ENCODE results near the gene CDH23. TPM values are rescaled to one million over a fixed set of nuclear protein-coding genes. Genes with fewer than 3 reads are reported as not detected.

CDH23 gene
- total and polyA plus RNA-seq, 2 experiments from 2014 or later = 0.30 to 1.5 TPM

DNA sequence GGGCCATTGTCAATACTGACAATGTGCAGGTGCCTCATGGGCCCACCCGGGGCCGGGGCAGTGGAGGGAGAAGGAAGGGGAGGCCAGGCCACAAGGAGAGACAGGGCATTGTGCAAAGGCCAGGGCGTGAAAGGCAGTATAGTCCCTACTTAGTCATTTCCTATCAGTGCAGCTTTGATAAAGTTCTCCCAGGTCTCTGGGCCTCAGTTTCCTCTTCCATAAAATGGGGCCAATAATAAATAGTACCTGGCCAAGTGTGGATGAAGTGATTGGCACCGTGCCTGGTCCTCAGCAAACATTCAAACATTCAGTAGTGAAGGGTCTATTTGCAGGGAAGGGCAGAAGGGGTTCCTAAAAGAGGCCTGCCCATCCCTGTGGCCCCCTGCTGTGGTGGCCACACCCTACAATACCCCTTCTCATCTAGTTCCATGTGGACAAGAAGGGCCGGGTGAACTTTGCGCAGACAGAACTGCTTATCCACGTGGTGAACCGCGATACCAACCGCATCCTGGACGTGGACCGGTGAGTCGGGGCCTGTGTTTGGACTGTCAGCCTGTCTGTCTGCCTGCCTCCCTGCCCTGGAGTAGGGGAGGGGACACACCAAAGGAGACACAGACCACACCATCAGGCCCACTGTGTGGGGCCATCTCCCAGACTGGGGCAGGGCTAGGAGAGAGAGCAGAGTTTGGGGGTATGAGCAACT, 413.5 kb downstream of the CDH23 start:
- TF ChIP-seq, protein P1, sequence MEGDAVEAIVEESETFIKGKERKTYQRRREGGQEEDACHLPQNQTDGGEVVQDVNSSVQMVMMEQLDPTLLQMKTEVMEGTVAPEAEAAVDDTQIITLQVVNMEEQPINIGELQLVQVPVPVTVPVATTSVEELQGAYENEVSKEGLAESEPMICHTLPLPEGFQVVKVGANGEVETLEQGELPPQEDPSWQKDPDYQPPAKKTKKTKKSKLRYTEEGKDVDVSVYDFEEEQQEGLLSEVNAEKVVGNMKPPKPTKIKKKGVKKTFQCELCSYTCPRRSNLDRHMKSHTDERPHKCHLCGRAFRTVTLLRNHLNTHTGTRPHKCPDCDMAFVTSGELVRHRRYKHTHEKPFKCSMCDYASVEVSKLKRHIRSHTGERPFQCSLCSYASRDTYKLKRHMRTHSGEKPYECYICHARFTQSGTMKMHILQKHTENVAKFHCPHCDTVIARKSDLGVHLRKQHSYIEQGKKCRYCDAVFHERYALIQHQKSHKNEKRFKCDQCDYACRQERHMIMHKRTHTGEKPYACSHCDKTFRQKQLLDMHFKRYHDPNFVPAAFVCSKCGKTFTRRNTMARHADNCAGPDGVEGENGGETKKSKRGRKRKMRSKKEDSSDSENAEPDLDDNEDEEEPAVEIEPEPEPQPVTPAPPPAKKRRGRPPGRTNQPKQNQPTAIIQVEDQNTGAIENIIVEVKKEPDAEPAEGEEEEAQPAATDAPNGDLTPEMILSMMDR (IDR thresholded peaks at IDR 0.05; ENCODE audit: poor library complexity) = no peak
- no peak for TF ChIP-seq EZH2 (IDR thresholded peaks at IDR 0.05; ENCODE audit: borderline replicate concordance)
- TF ChIP-seq EZH2phosphoT487 (IDR thresholded peaks at IDR 0.05; ENCODE audit: low read depth, severe bottlenecking, unreplicated experiment) = no peak
- H3K9me2 ChIP-seq (replicated peaks; ENCODE audit: insufficient read depth) = no peaks in the 10 kb centered on the region
- WGBS (ENCODE audit: low lambda C conversion rate, missing lambda C conversion rate) = 96% methylated on average over 13 of the region's 13 CpGs

DNA sequence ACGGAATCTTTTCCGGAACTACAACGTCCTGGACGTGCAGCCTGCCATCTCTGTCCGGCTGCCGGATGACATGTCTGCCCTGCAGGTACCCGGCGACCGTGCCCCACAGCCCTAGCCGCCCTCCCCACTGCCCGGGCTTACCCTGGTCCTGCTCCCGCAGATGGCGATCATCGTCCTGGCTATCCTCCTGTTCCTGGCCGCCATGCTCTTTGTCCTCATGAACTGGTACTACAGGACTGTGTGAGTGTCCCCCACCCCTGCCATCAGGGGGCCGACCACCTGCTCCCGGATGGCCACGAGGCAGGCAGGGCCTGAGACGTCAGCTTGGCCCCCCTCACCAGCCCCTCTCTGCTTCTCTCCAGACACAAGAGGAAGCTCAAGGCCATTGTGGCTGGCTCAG, 414.6 kb downstream of the CDH23 start:
- H4K20me1 ChIP-seq (ENCODE audit: insufficient read depth, poor library complexity, severe bottlenecking) = no peaks in the 10 kb centered on the region
- no peak overlapping the region for H2AFZ ChIP-seq
- TF ChIP-seq, protein P1 (IDR thresholded peaks at IDR 0.05; ENCODE audit: poor library complexity) = no peak
- TF ChIP-seq EZH2 (IDR thresholded peaks at IDR 0.05; ENCODE audit: borderline replicate concordance) (no peak), EZH2phosphoT487 (IDR thresholded peaks at IDR 0.05; ENCODE audit: low read depth, severe bottlenecking, unreplicated experiment) (no peak)
- H3K4me3 ChIP-seq = no peak overlapping the region
- no peak overlapping the region for H3K4me2 ChIP-seq
- no peaks in the 10 kb centered on the region for H3K79me2 ChIP-seq
- H3K36me3 ChIP-seq (replicated peaks; ENCODE audit: insufficient read depth, low read depth) = no peaks in the 10 kb centered on the region
- WGBS (ENCODE audit: low lambda C conversion rate, missing lambda C conversion rate) = 91% methylated on average over 19 of the region's 19 CpGs
- no peaks in the 10 kb centered on the region for H3K4me1 ChIP-seq (ENCODE audit: insufficient read depth)
- no peak overlapping the region for H3K27ac ChIP-seq
- H3K27me3 ChIP-seq = no peaks in the 10 kb centered on the region
- no peaks in the 10 kb centered on the region for H3K9me2 ChIP-seq (replicated peaks; ENCODE audit: insufficient read depth)
- H3K9me3 ChIP-seq (ENCODE audit: low read depth) = no peaks in the 10 kb centered on the region
- DNase-seq (ENCODE audit: low spot score) = no peak

More for the DNA sequence above, 413.5 kb downstream of the CDH23 start:
- no peaks in the 10 kb centered on the region for H3K4me1 ChIP-seq (ENCODE audit: insufficient read depth)
- no peaks in the 10 kb centered on the region for H3K79me2 ChIP-seq
- no peaks in the 10 kb centered on the region for H4K20me1 ChIP-seq (ENCODE audit: insufficient read depth, poor library complexity, severe bottlenecking)
- H2AFZ ChIP-seq = no peak overlapping the region
- no peak overlapping the region for H3K4me3 ChIP-seq
- no peak for DNase-seq (ENCODE audit: low spot score)
- no peaks in the 10 kb centered on the region for H3K36me3 ChIP-seq (replicated peaks; ENCODE audit: insufficient read depth, low read depth)
- no peak overlapping the region for H3K4me2 ChIP-seq
- H3K27ac ChIP-seq = no peak overlapping the region
- H3K9me3 ChIP-seq (ENCODE audit: low read depth) = no peaks in the 10 kb centered on the region
- H3K27me3 ChIP-seq = peaks cover 2% of the 10 kb centered on the region

- H3K4me2 ChIP-seq = no peak overlapping the region
- H3K4me1 ChIP-seq (ENCODE audit: insufficient read depth) = no peaks in the 10 kb centered on the region
- no peaks in the 10 kb centered on the region for H3K36me3 ChIP-seq (replicated peaks; ENCODE audit: insufficient read depth, low read depth)
- no peak overlapping the region for H2AFZ ChIP-seq
- DNase-seq (ENCODE audit: low spot score) = peak; percentile 81
- H3K27me3 ChIP-seq = no peaks in the 10 kb centered on the region
- no peak overlapping the region for H3K4me3 ChIP-seq
- H4K20me1 ChIP-seq (ENCODE audit: insufficient read depth, poor library complexity, severe bottlenecking) = no peaks in the 10 kb centered on the region
- no peak overlapping the region for H3K27ac ChIP-seq
- TF ChIP-seq EZH2phosphoT487 (IDR thresholded peaks at IDR 0.05; ENCODE audit: low read depth, severe bottlenecking, unreplicated experiment) = no peak
- TF ChIP-seq EZH2 (IDR thresholded peaks at IDR 0.05; ENCODE audit: borderline replicate concordance) = no peak
- TF ChIP-seq, protein P1 (IDR thresholded peaks at IDR 0.05; ENCODE audit: poor library complexity) = peak; percentile 65
- WGBS (ENCODE audit: low lambda C conversion rate, missing lambda C conversion rate) = 66% methylated on average over 22 of the region's 22 CpGs
- H3K9me2 ChIP-seq (replicated peaks; ENCODE audit: insufficient read depth) = no peaks in the 10 kb centered on the region
- H3K9me3 ChIP-seq (ENCODE audit: low read depth) = no peaks in the 10 kb centered on the region
- no peaks in the 10 kb centered on the region for H3K79me2 ChIP-seq
Observed at GRCh38 chr10:71812016-71812912, 415.5 kb downstream of the CDH23 start.
